Measurements from ENCODE around the gene LYST.

The LYST gene

DNA sequence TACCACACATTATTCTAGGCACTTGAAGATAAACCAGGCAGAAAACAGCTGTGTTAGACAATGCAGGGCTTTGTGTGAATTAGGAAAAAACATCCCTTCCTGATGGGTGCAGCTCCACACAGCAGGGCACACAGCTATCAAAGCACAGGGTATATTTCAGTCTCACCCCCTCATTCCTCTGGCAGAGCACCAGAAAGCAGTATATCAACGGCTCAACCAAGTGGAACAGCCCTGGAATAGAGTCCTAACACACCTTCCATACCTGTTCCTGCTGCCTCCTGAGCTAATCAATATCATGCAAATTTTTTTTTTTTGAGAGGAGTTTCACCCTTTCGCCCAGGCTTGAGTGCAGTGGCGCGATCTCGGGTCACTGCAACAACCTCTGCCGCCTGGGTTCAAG, 32.1 kb downstream of the LYST start:
- Histone ChIP-seq H3K36me3 (ENCODE audit: control insufficient read depth in 1 of 2, insufficient read depth in 2 of 2, low read length in 2 of 2) (no peaks in the 10 kb centered on the region), H2AK5ac (ENCODE audit: low read length) (no peak overlapping the region), H2AFZ (ENCODE audit: insufficient read depth, low read length, poor library complexity) (no peak overlapping the region), H3K4me1 (ENCODE audit: control insufficient read depth in 1 of 2, insufficient read depth in 2 of 2, low read length in 2 of 2) (no peaks in the 10 kb centered on the region), H3K18ac (ENCODE audit: low read length) (no peak overlapping the region), H4K12ac (ENCODE audit: low read depth, low read length) (no peak overlapping the region), H3K4ac (ENCODE audit: low read depth, low read length) (no peak overlapping the region), H2BK12ac (ENCODE audit: low read length) (no peak overlapping the region), H3K27me3 (ENCODE audit: insufficient read depth, low read length) (no peaks in the 10 kb centered on the region), H3K14ac (ENCODE audit: low read length) (no peak overlapping the region), H4K91ac (ENCODE audit: low read depth, low read length) (no peak overlapping the region), H3K4me2 (ENCODE audit: low read length) (no peak overlapping the region), H3K79me1 (ENCODE audit: low read length) (no peaks in the 10 kb centered on the region), H3K9ac (ENCODE audit: low read length) (peak overlapping the region; percentile 69), H2BK120ac (ENCODE audit: insufficient read depth, low read length, poor library complexity) (no peak overlapping the region), H3K23ac (ENCODE audit: low read length) (no peak overlapping the region), H3K79me2 (ENCODE audit: control insufficient read depth, insufficient read depth, low read length, poor library complexity) (no peaks in the 10 kb centered on the region), H3K9me3 (ENCODE audit: insufficient read depth, low read depth, low read length) (no peaks in the 10 kb centered on the region), H2BK5ac (ENCODE audit: low read depth, low read length, poor library complexity) (no peak overlapping the region), H3K27ac (ENCODE audit: low read depth, low read length) (no peak overlapping the region), H3K4me3 (ENCODE audit: low read depth, low read length) (no peak overlapping the region), H4K8ac (ENCODE audit: low read depth, low read length) (no peak overlapping the region)
- no CpG with 5 or more reads among the region's 6 CpGs for WGBS (ENCODE audit: extremely low coverage, insufficient coverage, insufficient read length)
- DNase-seq = no peak

DNA sequence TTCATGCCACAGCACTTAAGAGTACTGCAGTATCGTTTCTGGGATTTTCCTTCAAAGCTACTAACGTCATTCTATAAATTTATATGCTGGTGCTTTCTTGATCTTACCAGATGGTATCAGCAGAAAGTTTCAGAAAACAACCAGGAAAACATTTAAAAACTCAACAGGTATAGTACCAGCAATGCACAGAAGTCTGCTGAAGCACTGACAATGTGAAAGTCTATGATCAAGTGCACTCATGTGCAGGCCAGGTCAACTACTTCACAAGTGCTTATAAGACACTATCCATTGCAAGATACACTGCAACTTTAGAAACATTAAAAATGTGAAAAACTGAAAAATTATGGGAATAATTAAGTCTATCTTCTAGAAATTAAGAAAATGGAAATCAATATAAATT, 34.7 kb downstream of the LYST start:
- no peak overlapping the region for H3K4me2 ChIP-seq (ENCODE audit: low read length)
- H3K4me1 ChIP-seq (ENCODE audit: control insufficient read depth in 1 of 2, insufficient read depth in 2 of 2, low read length in 2 of 2) = no peaks in the 10 kb centered on the region
- no peak overlapping the region for H3K9ac ChIP-seq (ENCODE audit: low read length)
- no peak overlapping the region for H2BK120ac ChIP-seq (ENCODE audit: insufficient read depth, low read length, poor library complexity)
- no peak overlapping the region for H4K91ac ChIP-seq (ENCODE audit: low read depth, low read length)
- no peaks in the 10 kb centered on the region for H3K27me3 ChIP-seq (ENCODE audit: insufficient read depth, low read length)
- no peak overlapping the region for H3K27ac ChIP-seq (ENCODE audit: low read depth, low read length)
- H3K14ac ChIP-seq (ENCODE audit: low read length) = no peak overlapping the region
- H2AK5ac ChIP-seq (ENCODE audit: low read length) = no peak overlapping the region
- no peak overlapping the region for H2AFZ ChIP-seq (ENCODE audit: insufficient read depth, low read length, poor library complexity)
- H4K8ac ChIP-seq (ENCODE audit: low read depth, low read length) = no peak overlapping the region
- no peak overlapping the region for H2BK12ac ChIP-seq (ENCODE audit: low read length)
- no peaks in the 10 kb centered on the region for H3K79me1 ChIP-seq (ENCODE audit: low read length)
- no peak overlapping the region for H3K4ac ChIP-seq (ENCODE audit: low read depth, low read length)
- H3K36me3 ChIP-seq (ENCODE audit: control insufficient read depth in 1 of 2, insufficient read depth in 2 of 2, low read length in 2 of 2) = no peaks in the 10 kb centered on the region
- H3K9me3 ChIP-seq (ENCODE audit: insufficient read depth, low read depth, low read length) = no peaks in the 10 kb centered on the region
- H3K79me2 ChIP-seq (ENCODE audit: control insufficient read depth, insufficient read depth, low read length, poor library complexity) = no peaks in the 10 kb centered on the region
- no peak overlapping the region for H3K4me3 ChIP-seq (ENCODE audit: low read depth, low read length)
- no peak overlapping the region for H3K23ac ChIP-seq (ENCODE audit: low read length)
- H4K12ac ChIP-seq (ENCODE audit: low read depth, low read length) = no peak overlapping the region
- WGBS (ENCODE audit: extremely low coverage, insufficient coverage, insufficient read length) = no CpG with 5 or more reads among the region's 2 CpGs
- H2BK5ac ChIP-seq (ENCODE audit: low read depth, low read length, poor library complexity) = no peak overlapping the region
- no peak overlapping the region for H3K18ac ChIP-seq (ENCODE audit: low read length)
- DNase-seq = no peak

DNA sequence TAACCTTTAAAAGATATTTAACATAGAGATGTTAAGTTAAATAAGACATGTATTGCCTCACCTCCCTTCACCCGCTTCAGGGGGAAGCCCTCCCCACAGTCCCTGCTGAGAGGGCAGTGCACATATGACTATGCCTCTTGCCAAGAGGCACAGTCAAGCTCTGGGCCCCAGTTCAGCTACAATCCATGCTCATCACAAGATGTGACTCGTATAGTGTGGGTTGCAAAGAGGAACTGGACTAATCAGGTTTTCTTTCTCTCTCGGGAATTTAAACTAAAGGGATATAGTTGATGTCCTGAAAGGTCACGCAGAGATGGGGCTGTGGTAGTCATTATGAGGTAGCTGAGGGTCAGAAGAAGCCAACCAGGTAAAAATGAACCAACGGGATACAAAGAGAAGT, 35.6 kb downstream of the LYST start:
- H2BK12ac ChIP-seq (ENCODE audit: low read length) = no peak overlapping the region
- no peak overlapping the region for H3K4ac ChIP-seq (ENCODE audit: low read depth, low read length)
- no peak overlapping the region for H4K8ac ChIP-seq (ENCODE audit: low read depth, low read length)
- H3K79me2 ChIP-seq (ENCODE audit: control insufficient read depth, insufficient read depth, low read length, poor library complexity) = no peaks in the 10 kb centered on the region
- no peak overlapping the region for H2BK120ac ChIP-seq (ENCODE audit: insufficient read depth, low read length, poor library complexity)
- H2AFZ ChIP-seq (ENCODE audit: insufficient read depth, low read length, poor library complexity) = no peak overlapping the region
- no peak overlapping the region for H3K4me3 ChIP-seq (ENCODE audit: low read depth, low read length)
- no peak overlapping the region for H4K91ac ChIP-seq (ENCODE audit: low read depth, low read length)
- no peak overlapping the region for H4K12ac ChIP-seq (ENCODE audit: low read depth, low read length)
- H3K9me3 ChIP-seq (ENCODE audit: insufficient read depth, low read depth, low read length) = no peaks in the 10 kb centered on the region
- H3K14ac ChIP-seq (ENCODE audit: low read length) = no peak overlapping the region
- H3K18ac ChIP-seq (ENCODE audit: low read length) = no peak overlapping the region
- DNase-seq = peak; percentile 20 to 30
- WGBS (ENCODE audit: extremely low coverage, insufficient coverage, insufficient read length) = no CpG with 5 or more reads among the region's 5 CpGs
- peak overlapping the region; percentile 78 for H3K23ac ChIP-seq (ENCODE audit: low read length)
- peak overlapping the region; percentile 19 for H3K9ac ChIP-seq (ENCODE audit: low read length)
- no peaks in the 10 kb centered on the region for H3K79me1 ChIP-seq (ENCODE audit: low read length)
- no peak overlapping the region for H3K4me2 ChIP-seq (ENCODE audit: low read length)
- H3K27ac ChIP-seq (ENCODE audit: low read depth, low read length) = no peak overlapping the region
- H3K4me1 ChIP-seq (ENCODE audit: control insufficient read depth in 1 of 2, insufficient read depth in 2 of 2, low read length in 2 of 2) = no peaks in the 10 kb centered on the region
- no peak overlapping the region for H2BK5ac ChIP-seq (ENCODE audit: low read depth, low read length, poor library complexity)
- no peaks in the 10 kb centered on the region for H3K27me3 ChIP-seq (ENCODE audit: insufficient read depth, low read length)
- H2AK5ac ChIP-seq (ENCODE audit: low read length) = no peak overlapping the region
- H3K36me3 ChIP-seq (ENCODE audit: control insufficient read depth in 1 of 2, insufficient read depth in 2 of 2, low read length in 2 of 2) = no peaks in the 10 kb centered on the region

DNA sequence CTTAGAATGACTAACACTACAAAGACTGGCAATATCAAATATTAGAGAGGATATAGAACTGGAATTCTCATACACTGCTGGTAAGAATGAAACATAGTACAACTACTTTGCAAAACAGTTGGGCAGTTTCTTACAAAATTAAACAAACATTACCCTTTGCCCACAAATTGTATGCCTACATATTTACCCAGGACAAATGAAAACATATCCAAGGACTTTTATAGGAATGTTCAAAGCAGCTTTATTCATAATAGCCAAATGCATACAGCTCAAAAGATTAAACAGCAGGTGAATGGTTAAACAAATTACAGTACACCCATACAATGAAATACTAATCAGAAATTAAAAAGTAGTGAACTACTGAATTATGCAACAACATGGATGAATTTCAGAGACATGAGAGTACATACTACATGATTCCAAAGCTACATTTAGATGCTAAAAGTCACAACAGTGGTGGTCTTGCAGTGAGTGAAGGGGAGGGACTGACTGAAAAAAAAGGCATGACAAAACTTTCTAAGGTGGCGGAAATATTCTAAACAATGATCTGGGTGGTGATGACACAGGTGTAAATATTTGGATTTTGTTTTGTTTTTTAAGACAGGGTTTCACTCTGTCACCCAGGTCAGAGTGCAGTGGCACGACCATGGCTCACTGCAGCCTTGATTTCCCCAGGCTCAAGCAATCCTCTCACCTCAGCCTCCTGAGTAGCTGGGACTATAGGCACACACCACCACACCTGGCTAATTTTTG, 40.4 kb downstream of the LYST start:
- no peak overlapping the region for H3K27ac ChIP-seq (ENCODE audit: low read depth, low read length)
- no peak overlapping the region for H3K9ac ChIP-seq (ENCODE audit: low read length)
- no peak overlapping the region for H3K18ac ChIP-seq (ENCODE audit: low read length)
- no peak overlapping the region for H3K4me2 ChIP-seq (ENCODE audit: low read length)
- no peak overlapping the region for H2AFZ ChIP-seq (ENCODE audit: insufficient read depth, low read length, poor library complexity)
- no peaks in the 10 kb centered on the region for H3K4me1 ChIP-seq (ENCODE audit: control insufficient read depth in 1 of 2, insufficient read depth in 2 of 2, low read length in 2 of 2)
- H4K91ac ChIP-seq (ENCODE audit: low read depth, low read length) = no peak overlapping the region
- no peak overlapping the region for H2BK12ac ChIP-seq (ENCODE audit: low read length)
- no peak overlapping the region for H2AK5ac ChIP-seq (ENCODE audit: low read length)
- DNase-seq = no peak
- no peaks in the 10 kb centered on the region for H3K79me1 ChIP-seq (ENCODE audit: low read length)
- H2BK120ac ChIP-seq (ENCODE audit: insufficient read depth, low read length, poor library complexity) = no peak overlapping the region
- H3K4ac ChIP-seq (ENCODE audit: low read depth, low read length) = no peak overlapping the region
- H3K79me2 ChIP-seq (ENCODE audit: control insufficient read depth, insufficient read depth, low read length, poor library complexity) = no peaks in the 10 kb centered on the region
- no peak overlapping the region for H3K23ac ChIP-seq (ENCODE audit: low read length)
- no peak overlapping the region for H4K8ac ChIP-seq (ENCODE audit: low read depth, low read length)
- no peaks in the 10 kb centered on the region for H3K9me3 ChIP-seq (ENCODE audit: insufficient read depth, low read depth, low read length)
- H2BK5ac ChIP-seq (ENCODE audit: low read depth, low read length, poor library complexity) = no peak overlapping the region
- no peak overlapping the region for H3K4me3 ChIP-seq (ENCODE audit: low read depth, low read length)
- no CpG with 5 or more reads among the region's 2 CpGs for WGBS (ENCODE audit: extremely low coverage, insufficient coverage, insufficient read length)
- H3K14ac ChIP-seq (ENCODE audit: low read length) = no peak overlapping the region
- H3K27me3 ChIP-seq (ENCODE audit: insufficient read depth, low read length) = no peaks in the 10 kb centered on the region
- no peak overlapping the region for H4K12ac ChIP-seq (ENCODE audit: low read depth, low read length)
- no peaks in the 10 kb centered on the region for H3K36me3 ChIP-seq (ENCODE audit: control insufficient read depth in 1 of 2, insufficient read depth in 2 of 2, low read length in 2 of 2)

Data from trophoblast cell (in vitro differentiated cells and primary cell).